Caco-2 (cell line): ENCODE measurements around the gene SLBP. TPM values are rescaled to one million over a fixed set of nuclear protein-coding genes. Genes with fewer than 3 reads are reported as not detected.

Experiments
- BruUV-seq: library from RNA; stranded (reverse); fragments of 400-500 nt; replicated peaks from 2 replicates; lab custom pipeline; 2021; lab: Mats Ljungman, UMichigan
- CTCF ChIA-PET: fragments of 300-600 bp; sonication (Branson Sonifier 250); formaldehyde crosslinking; loops from one replicate; lab custom pipeline; 2022; ENCODE audit warnings: antibody characterized with exemption; lab: Charles Lee
- POLR2A ChIA-PET: fragments of 300-600 bp; sonication (Branson Sonifier 250); formaldehyde crosslinking; loops from one replicate; lab custom pipeline; 2022; ENCODE audit warnings: antibody characterized with exemption; lab: Charles Lee
- DNase-seq, 2 experiments: peaks; one replicate each; pipeline versions ENCODE4 v3.0.0 to v3.0.0-alpha.2; 2020 to 2022
- H3K27me3 ChIP-seq: replicated peaks from 2 replicates; pipeline ENCODE4 v1.6.0; 2011; ENCODE audit warnings: low read length; ENCODE audit not compliant: control insufficient read depth, insufficient read depth
- H3K36me3 ChIP-seq: 2 replicates; pipeline ENCODE4 v1.5.1; 2011; ENCODE audit warnings: low read length; ENCODE audit not compliant: control insufficient read depth, insufficient read depth
- H3K4me1 ChIP-seq: fragments of 250-450 bp; sonication (Bioruptor Pico); 2 replicates; pipeline ENCODE4 v1.5.1; 2020; ENCODE audit warnings: mild to moderate bottlenecking
- H3K4me3 ChIP-seq: 2 replicates; pipeline ENCODE4 v1.5.1; 2011; ENCODE audit warnings: low read depth, mild to moderate bottlenecking, control low read depth, low read length
- H3K9me3 ChIP-seq: fragments of 250-450 bp; sonication (Bioruptor Pico); 2 replicates; pipeline ENCODE4 v1.5.1; 2020; ENCODE audit warnings: mild to moderate bottlenecking, moderate library complexity
- H3K27ac Mint-ChIP-seq: one replicate; pipeline ENCODE4 v1.8.0; 2022; ENCODE audit warnings: mixed read lengths; ENCODE audit not compliant: unreplicated experiment
- H3K27me3 Mint-ChIP-seq: one replicate; pipeline ENCODE4 v1.8.0; 2022; ENCODE audit warnings: mixed read lengths; ENCODE audit not compliant: insufficient read depth, unreplicated experiment
- H3K36me3 Mint-ChIP-seq: one replicate; pipeline ENCODE4 v1.8.0; 2022; ENCODE audit warnings: mild to moderate bottlenecking, mixed read lengths; ENCODE audit not compliant: insufficient read depth, unreplicated experiment
- H3K4me1 Mint-ChIP-seq: one replicate; pipeline ENCODE4 v1.8.0; 2022; ENCODE audit warnings: low read depth, mixed read lengths; ENCODE audit not compliant: unreplicated experiment
- H3K4me3 Mint-ChIP-seq: one replicate; pipeline ENCODE4 v1.8.0; 2022; ENCODE audit warnings: mild to moderate bottlenecking, moderate library complexity, mixed read lengths; ENCODE audit not compliant: unreplicated experiment
- H3K9me3 Mint-ChIP-seq: one replicate; pipeline ENCODE4 v1.8.0; 2022; ENCODE audit warnings: mixed read lengths; ENCODE audit not compliant: unreplicated experiment
- CTCF ChIP-seq, 2 experiments: fragments of 200-600 bp in 1 of 2; IDR thresholded peaks; 1 replicate in 1 of 2; 2 replicates in 1 of 2; pipeline versions ENCODE4 v1.5.1 to v1.8.0; 2011 to 2022; ENCODE audit warnings: antibody characterized with exemption in 1 of 2, control low read depth in 1 of 2, inconsistent platforms in 1 of 2, low read depth in 1 of 2, low read length in 1 of 2, mild to moderate bottlenecking in 1 of 2, moderate library complexity in 1 of 2; ENCODE audit not compliant: insufficient read depth in 1 of 2, severe bottlenecking in 1 of 2, unreplicated experiment in 1 of 2
- intact Hi-C: fragments of 100-400 bp; cut with micrococcal nuclease; formaldehyde crosslinking; loops from one replicate; pipeline ENCODE4 v1.10.0; 2022; ENCODE audit not compliant: unreplicated experiment
- total RNA-seq: library from RNA; stranded (reverse); gene quantifications from 2 replicates; pipeline ENCODE4 v1.2.3, GENCODE V29; 2022

SLBP gene
- total RNA-seq, 1 experiment from 2014 or later: 116 TPM

GRCh38 chr4:1745697-1746096 is 33.6 kb upstream of the SLBP start:
- intact Hi-C loops: loop anchor here (5.0 kb wide), 1 partner anchor 442 kb away; no protein-coding TSS in a partner anchor
- Mint-ChIP-seq H3K4me1 (no peaks in the 10 kb centered on the region), H3K4me3 (no peak overlapping the region), H3K36me3 (peaks cover 41% of the 10 kb centered on the region), H3K27me3 (no peaks in the 10 kb centered on the region), H3K27ac (no peak overlapping the region), H3K9me3 (no peaks in the 10 kb centered on the region)
- H3K4me3 ChIP-seq: no peak overlapping the region
- no TSS peak for BruUV-seq
- no peaks in the 10 kb centered on the region for H3K27me3 ChIP-seq
- no peaks in the 10 kb centered on the region for H3K36me3 ChIP-seq
- 0 out of 2 replicates have a peak, but pooled peaks cover 5% of the 10 kb centered on the region for H3K4me1 ChIP-seq
- CTCF ChIA-PET: interaction anchor here (0.6 to 1.2 kb wide), 3 partner anchors 22 to 165 kb away, joined by 3 to 11 read pairs (median 8); no protein-coding TSS in a partner anchor
- DNase-seq: no peak
- POLR2A ChIA-PET: interaction anchor here (1.1 kb wide), 1 partner anchor 22 kb away, joined by 4 read pairs; no protein-coding TSS in a partner anchor
- no peak for TF ChIP-seq CTCF (IDR thresholded peaks at IDR 0.05; ENCODE audit: insufficient read depth in 1 of 2, low read depth in 1 of 2, low read length in 1 of 2, severe bottlenecking in 1 of 2, unreplicated experiment in 1 of 2)
- H3K9me3 ChIP-seq: no peaks in the 10 kb centered on the region

GRCh38 chr4:1745165-1745564 is 33.0 kb upstream of the SLBP start:
- Mint-ChIP-seq H3K4me3 (no peak overlapping the region), H3K9me3 (no peaks in the 10 kb centered on the region), H3K27ac (no peak overlapping the region), H3K27me3 (no peaks in the 10 kb centered on the region), H3K4me1 (no peaks in the 10 kb centered on the region), H3K36me3 (peaks cover 47% of the 10 kb centered on the region)
- intact Hi-C loops: loop anchor here (5.0 kb wide), 1 partner anchor 442 kb away; no protein-coding TSS in a partner anchor
- no TSS peak for BruUV-seq
- DNase-seq: no peak
- H3K9me3 ChIP-seq: no peaks in the 10 kb centered on the region
- ChIA-PET POLR2A (interaction anchor here (1.1 kb wide), 1 partner anchor 23 kb away, joined by 4 read pairs; no protein-coding TSS in a partner anchor), CTCF (interaction anchor here (1.0 to 1.2 kb wide), 2 partner anchors 50 to 166 kb away, joined by 3 to 11 read pairs; no protein-coding TSS in a partner anchor)
- H3K4me3 ChIP-seq: no peak overlapping the region
- TF ChIP-seq CTCF (IDR thresholded peaks at IDR 0.05; ENCODE audit: insufficient read depth in 1 of 2, low read depth in 1 of 2, low read length in 1 of 2, severe bottlenecking in 1 of 2, unreplicated experiment in 1 of 2): no peak
- H3K4me1 ChIP-seq: 0 out of 2 replicates have a peak, but pooled peaks cover 5% of the 10 kb centered on the region
- H3K27me3 ChIP-seq: no peaks in the 10 kb centered on the region
- H3K36me3 ChIP-seq: no peaks in the 10 kb centered on the region

GRCh38 chr4:1744552-1744951 is 32.4 kb upstream of the SLBP start:
- no peaks in the 10 kb centered on the region for H3K9me3 ChIP-seq
- no peaks in the 10 kb centered on the region for H3K9me3 Mint-ChIP-seq
- no peak overlapping the region for H3K4me3 ChIP-seq
- no peaks in the 10 kb centered on the region for H3K4me1 Mint-ChIP-seq
- H3K36me3 ChIP-seq: no peaks in the 10 kb centered on the region
- DNase-seq: no peak
- H3K4me1 ChIP-seq: 0 out of 2 replicates have a peak, but pooled peaks cover 5% of the 10 kb centered on the region
- H3K27ac Mint-ChIP-seq: no peak overlapping the region
- ChIA-PET POLR2A (interaction anchor here (1.1 kb wide), 1 partner anchor 24 kb away, joined by 4 read pairs; no protein-coding TSS in a partner anchor), CTCF (interaction anchor here (1.0 kb wide), 1 partner anchor 166 kb away, joined by 3 read pairs; no protein-coding TSS in a partner anchor)
- H3K4me3 Mint-ChIP-seq: no peak overlapping the region
- intact Hi-C loops: no loop called here
- no peaks in the 10 kb centered on the region for H3K27me3 ChIP-seq
- no peaks in the 10 kb centered on the region for H3K27me3 Mint-ChIP-seq
- H3K36me3 Mint-ChIP-seq: peaks cover 53% of the 10 kb centered on the region
- no peak for TF ChIP-seq CTCF (IDR thresholded peaks at IDR 0.05; ENCODE audit: insufficient read depth in 1 of 2, low read depth in 1 of 2, low read length in 1 of 2, severe bottlenecking in 1 of 2, unreplicated experiment in 1 of 2)
- BruUV-seq: no TSS peak
